Memory B cell (primary cell): Measurements from ENCODE around the gene MORC2.
A peak's percentile ranks its signal among the peaks of the same experiment; 100 is the strongest.

Experiments
- ATAC-seq: fragments of 150-1000 bp; cut with Tn5 transposase; 2 replicates; pipeline ENCODE4 v1.10.0; 2021; ENCODE audit warnings: low read depth, mild to moderate bottlenecking, moderate library complexity
- DNase-seq, 2 donors: peaks; one replicate each; pipeline ENCODE4 v3.0.0; 2022; ENCODE audit warnings: low spot score in 2 of 2
- H3K27ac Mint-ChIP-seq: one replicate; pipeline ENCODE4 v1.8.0; 2022; ENCODE audit warnings: mild to moderate bottlenecking, moderate library complexity, mixed read lengths
- H3K27me3 Mint-ChIP-seq: one replicate; pipeline ENCODE4 v1.8.0; 2022; ENCODE audit warnings: mixed read lengths
- H3K36me3 Mint-ChIP-seq: one replicate; pipeline ENCODE4 v1.8.0; 2022; ENCODE audit warnings: mild to moderate bottlenecking, mixed read lengths
- H3K4me1 Mint-ChIP-seq: one replicate; pipeline ENCODE4 v1.8.0; 2022; ENCODE audit warnings: mixed read lengths
- H3K4me3 Mint-ChIP-seq: one replicate; pipeline ENCODE4 v1.8.0; 2022; ENCODE audit warnings: mild to moderate bottlenecking, moderate library complexity, mixed read lengths
- H3K9me3 Mint-ChIP-seq: one replicate; pipeline ENCODE4 v1.8.0; 2022; ENCODE audit warnings: mixed read lengths

MORC2 gene

DNA sequence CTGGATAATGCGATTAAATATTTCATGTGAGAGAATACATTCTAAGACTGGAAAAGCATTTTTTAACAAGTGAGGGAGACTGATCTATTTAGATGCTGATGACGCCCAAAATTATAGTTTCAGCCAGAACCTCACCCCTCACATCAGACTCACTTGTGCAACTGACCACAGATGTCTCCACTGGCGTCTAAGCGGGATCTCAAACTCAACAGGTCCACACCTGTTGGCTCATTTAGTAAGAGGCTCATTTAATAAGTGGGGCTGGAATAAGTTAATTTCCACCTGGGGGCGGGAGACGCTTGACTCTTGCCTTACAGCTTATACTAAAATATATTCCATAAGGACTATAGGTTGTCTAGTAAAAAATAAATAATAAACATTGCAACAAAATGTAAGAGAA is 47.5 kb downstream of the MORC2 start:
- Mint-ChIP-seq H3K4me1 (peaks cover 10% of the 10 kb centered on the region), H3K9me3 (peaks cover 2% of the 10 kb centered on the region), H3K36me3 (peaks cover 8% of the 10 kb centered on the region), H3K27me3 (no peaks in the 10 kb centered on the region), H3K27ac (peak overlapping the region; percentile 94), H3K4me3 (peak overlapping the region; percentile 83)
- ATAC-seq (no peak), DNase-seq (no peak)

DNA sequence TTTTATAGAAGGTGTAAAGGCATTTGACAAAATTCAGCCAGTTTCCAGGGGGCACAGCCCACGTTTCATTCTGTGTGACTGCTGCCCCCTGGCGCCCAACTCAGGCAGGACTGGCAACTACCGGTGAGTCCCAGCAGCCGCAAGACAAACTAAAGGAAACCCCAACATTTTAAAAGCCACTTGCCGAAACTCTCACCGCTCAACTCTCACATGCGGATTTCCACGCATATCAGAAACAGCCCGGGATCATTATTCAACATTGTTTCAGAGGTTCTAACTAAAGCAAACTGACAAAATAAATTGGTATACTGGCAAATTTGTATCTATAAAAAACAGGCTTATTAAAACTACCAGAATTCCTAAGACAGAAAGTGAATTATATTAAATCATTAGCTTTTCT is 48.2 kb downstream of the MORC2 start:
- peaks cover 2% of the 10 kb centered on the region for H3K9me3 Mint-ChIP-seq
- ATAC-seq (peak; percentile 65), DNase-seq (peak; percentile 79 to 84)
- H3K4me3 Mint-ChIP-seq = peak overlapping the region; percentile 78
- H3K36me3 Mint-ChIP-seq = peaks cover 8% of the 10 kb centered on the region
- H3K27ac Mint-ChIP-seq = peak overlapping the region; percentile 21
- no peaks in the 10 kb centered on the region for H3K27me3 Mint-ChIP-seq
- peaks cover 10% of the 10 kb centered on the region for H3K4me1 Mint-ChIP-seq

DNA sequence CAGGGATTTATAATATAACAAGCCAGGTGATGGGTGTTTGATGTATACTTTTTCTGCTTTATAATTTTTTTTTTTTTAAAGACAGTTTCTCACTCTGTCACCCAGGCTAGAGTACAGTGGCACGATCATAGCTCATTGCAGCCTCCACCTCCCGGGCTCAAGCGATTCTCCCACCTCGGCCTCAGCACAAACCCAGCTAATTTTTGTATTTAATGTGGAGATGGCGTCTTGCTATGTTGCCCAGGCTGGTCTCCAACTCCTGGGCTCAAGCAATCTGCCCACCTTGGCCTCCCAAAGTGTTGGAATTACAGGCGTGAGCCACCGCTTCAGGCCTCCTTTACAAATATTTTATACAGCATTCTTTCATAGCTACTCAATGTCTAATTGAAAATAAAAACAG is 48.6 kb downstream of the MORC2 start:
- Mint-ChIP-seq H3K36me3 (peaks cover 8% of the 10 kb centered on the region), H3K9me3 (peaks cover 3% of the 10 kb centered on the region), H3K4me3 (no peak overlapping the region), H3K27me3 (no peaks in the 10 kb centered on the region), H3K27ac (peak overlapping the region; percentile 21), H3K4me1 (peaks cover 10% of the 10 kb centered on the region)
- ATAC-seq (no peak), DNase-seq (no peak)

- H3K36me3 Mint-ChIP-seq = peaks cover 4% of the 10 kb centered on the region
- H3K4me3 Mint-ChIP-seq = no peak overlapping the region
- H3K4me1 Mint-ChIP-seq = peaks cover 10% of the 10 kb centered on the region
- H3K27ac Mint-ChIP-seq = no peak overlapping the region
- DNase-seq = no peak
- no peak for ATAC-seq
- peaks cover 3% of the 10 kb centered on the region for H3K9me3 Mint-ChIP-seq
- no peaks in the 10 kb centered on the region for H3K27me3 Mint-ChIP-seq
Observed at GRCh38 chr22:30918761-30919160, 49.8 kb downstream of the MORC2 start.

DNA sequence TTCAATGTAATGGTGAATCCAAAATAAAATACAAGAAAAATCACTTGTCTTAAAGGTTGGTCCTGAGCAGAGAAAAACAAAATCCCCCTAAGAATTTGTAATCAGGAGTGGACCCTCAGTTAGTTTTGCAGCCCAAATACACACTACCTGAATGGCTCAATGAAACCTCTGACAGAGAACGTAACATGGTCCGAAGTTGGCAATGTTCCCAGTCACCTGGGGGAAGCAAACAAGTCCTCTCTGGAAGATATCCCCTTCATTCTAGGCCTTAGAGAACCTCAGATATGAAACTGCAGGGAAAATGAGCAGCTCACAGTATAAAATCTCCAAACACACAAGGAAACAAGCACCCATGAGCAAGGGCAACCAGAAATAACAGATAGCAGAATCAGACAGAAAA is 58.2 kb downstream of the MORC2 start:
- Mint-ChIP-seq H3K4me3 (no peak overlapping the region), H3K36me3 (peaks cover 22% of the 10 kb centered on the region), H3K27me3 (no peaks in the 10 kb centered on the region), H3K4me1 (peaks cover 2% of the 10 kb centered on the region), H3K9me3 (peaks cover under 1% of the 10 kb centered on the region), H3K27ac (no peak overlapping the region)
- no peak for DNase-seq
- no peak for ATAC-seq

- DNase-seq (no peak), ATAC-seq (no peak)
- Mint-ChIP-seq H3K27ac (no peak overlapping the region), H3K4me3 (no peak overlapping the region), H3K27me3 (no peaks in the 10 kb centered on the region), H3K9me3 (no peaks in the 10 kb centered on the region), H3K36me3 (peaks cover 22% of the 10 kb centered on the region), H3K4me1 (peaks cover 2% of the 10 kb centered on the region)
Observed at GRCh38 chr22:30909306-30909705, 59.3 kb downstream of the MORC2 start.

DNA sequence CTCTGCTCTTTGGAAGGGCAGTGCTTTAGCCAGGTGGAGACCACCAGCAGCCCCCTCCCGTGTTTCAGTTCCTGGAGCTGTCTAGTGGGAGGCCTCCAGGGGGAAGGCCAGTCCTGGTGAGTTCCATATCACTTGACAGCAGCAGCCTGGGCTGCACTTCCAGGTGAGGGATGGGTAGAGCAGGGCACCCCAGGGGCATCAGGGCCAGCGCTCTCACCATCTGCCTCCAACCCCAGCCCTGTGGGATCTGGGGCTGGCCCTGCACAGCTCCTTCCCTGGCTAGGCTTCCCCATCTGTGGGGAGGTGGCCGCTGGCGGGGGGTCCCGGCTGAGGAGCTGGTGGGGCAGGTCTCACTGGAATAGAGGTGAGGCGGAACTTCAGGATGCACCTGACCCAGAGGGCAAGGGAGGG is 60.5 kb downstream of the MORC2 start:
- ATAC-seq = no peak
- Mint-ChIP-seq H3K36me3 (peaks cover 24% of the 10 kb centered on the region), H3K4me3 (no peak overlapping the region), H3K9me3 (no peaks in the 10 kb centered on the region), H3K27me3 (no peaks in the 10 kb centered on the region), H3K4me1 (peaks cover 5% of the 10 kb centered on the region), H3K27ac (no peak overlapping the region)
- DNase-seq = no peak

DNA sequence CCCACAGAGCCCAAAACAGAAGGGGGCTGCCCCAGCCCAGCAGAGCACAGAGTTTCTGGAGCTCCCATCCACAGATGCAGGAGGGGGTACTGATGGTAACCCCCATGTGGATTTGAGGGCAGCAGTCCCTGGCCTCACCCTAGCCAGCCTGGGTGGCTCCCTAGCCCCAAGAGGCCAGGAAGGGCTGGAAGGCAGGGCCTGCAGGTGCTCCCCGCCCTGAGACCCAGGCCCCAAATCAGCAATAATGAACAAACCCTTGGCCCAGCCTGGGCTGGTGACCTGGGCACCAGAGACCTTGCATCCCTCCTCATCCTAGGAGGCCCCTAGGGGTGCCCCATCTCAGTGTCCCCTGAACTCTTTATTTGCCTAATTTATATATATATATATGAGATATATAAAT is 61.6 kb downstream of the MORC2 start:
- Mint-ChIP-seq H3K4me1 (peaks cover 8% of the 10 kb centered on the region), H3K36me3 (peaks cover 24% of the 10 kb centered on the region), H3K27me3 (no peaks in the 10 kb centered on the region), H3K9me3 (no peaks in the 10 kb centered on the region), H3K27ac (no peak overlapping the region), H3K4me3 (no peak overlapping the region)
- no peak for DNase-seq
- no peak for ATAC-seq

- peaks cover 8% of the 10 kb centered on the region for H3K4me1 Mint-ChIP-seq
- H3K4me3 Mint-ChIP-seq = no peak overlapping the region
- no peaks in the 10 kb centered on the region for H3K9me3 Mint-ChIP-seq
- H3K27me3 Mint-ChIP-seq = no peaks in the 10 kb centered on the region
- DNase-seq (no peak), ATAC-seq (no peak)
- H3K36me3 Mint-ChIP-seq = peaks cover 23% of the 10 kb centered on the region
- no peak overlapping the region for H3K27ac Mint-ChIP-seq
Observed at GRCh38 chr22:30906411-30906810, 62.2 kb downstream of the MORC2 start.

GRCh38 chr22:30905696-30906341 is 62.8 kb downstream of the MORC2 start:
- Mint-ChIP-seq H3K27ac (no peak overlapping the region), H3K27me3 (no peaks in the 10 kb centered on the region), H3K4me1 (peaks cover 6% of the 10 kb centered on the region), H3K36me3 (peaks cover 21% of the 10 kb centered on the region), H3K4me3 (no peak overlapping the region), H3K9me3 (no peaks in the 10 kb centered on the region)
- ATAC-seq = no peak
- DNase-seq = no peak

DNA sequence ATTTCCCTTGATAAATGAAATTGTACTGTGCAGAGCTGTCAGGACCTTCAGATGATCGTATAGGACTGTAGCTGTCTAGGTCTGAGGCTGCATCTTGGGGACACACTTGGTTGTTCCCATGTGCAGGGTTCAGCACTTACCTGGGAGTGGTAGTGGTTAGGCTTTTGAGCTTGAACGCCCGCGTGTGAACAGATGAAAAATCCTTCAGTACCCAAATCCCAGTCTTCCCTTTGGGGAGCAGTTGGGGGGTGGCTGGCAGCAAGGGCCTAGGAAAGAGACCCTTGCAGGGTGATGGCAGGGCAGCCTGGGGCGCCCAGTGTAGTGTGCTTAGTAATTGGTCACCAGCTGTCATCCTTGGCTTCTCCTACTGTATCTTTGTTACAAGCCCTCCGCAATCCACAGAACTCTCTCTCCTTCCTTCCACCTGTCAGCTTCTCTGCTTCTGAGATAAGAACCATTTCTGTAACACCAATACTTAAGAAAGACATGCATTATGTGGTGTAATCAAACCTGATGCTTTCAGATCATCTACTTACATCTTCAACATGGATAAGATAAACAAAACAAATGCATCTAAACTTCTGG is 64.6 kb downstream of the MORC2 start:
- H3K27ac Mint-ChIP-seq = peak overlapping the region; percentile 5
- H3K36me3 Mint-ChIP-seq = peaks cover 14% of the 10 kb centered on the region
- H3K27me3 Mint-ChIP-seq = no peaks in the 10 kb centered on the region

GRCh38 chr22:30902496-30903357 is 65.8 kb downstream of the MORC2 start:
- no peaks in the 10 kb centered on the region for H3K9me3 Mint-ChIP-seq

More for the DNA sequence above, 64.6 kb downstream of the MORC2 start:
- H3K4me1 Mint-ChIP-seq = peaks cover 6% of the 10 kb centered on the region
- no peaks in the 10 kb centered on the region for H3K9me3 Mint-ChIP-seq
- ATAC-seq = no peak
- no peak for DNase-seq
- no peak overlapping the region for H3K4me3 Mint-ChIP-seq

GRCh38 chr22:30894371-30894740 is 74.2 kb downstream of the MORC2 start:
- DNase-seq = no peak
- H3K36me3 Mint-ChIP-seq = peaks cover 13% of the 10 kb centered on the region
- no peaks in the 10 kb centered on the region for H3K27me3 Mint-ChIP-seq
- no peak overlapping the region for H3K4me3 Mint-ChIP-seq
- H3K9me3 Mint-ChIP-seq = no peaks in the 10 kb centered on the region
- H3K27ac Mint-ChIP-seq = no peak overlapping the region
- no peak for ATAC-seq
- peaks cover 2% of the 10 kb centered on the region for H3K4me1 Mint-ChIP-seq

More at GRCh38 chr22:30902496-30903357, 65.8 kb downstream of the MORC2 start:
- Mint-ChIP-seq H3K36me3 (peaks cover 10% of the 10 kb centered on the region), H3K4me1 (peaks cover 6% of the 10 kb centered on the region), H3K27ac (peak overlapping the region; percentile 76), H3K27me3 (no peaks in the 10 kb centered on the region), H3K4me3 (peak overlapping the region; percentile 76)
- peak in 1 of 2 donors; percentile 18 for DNase-seq
- ATAC-seq = peak; percentile 93
